ENCODE results near the gene ADPRHL1. TPM values are rescaled to one million over a fixed set of nuclear protein-coding genes. Genes with fewer than 3 reads are reported as not detected.

ADPRHL1 gene
- total RNA-seq, 1 donor from 2014 or later, result 3.1 TPM

DNA sequence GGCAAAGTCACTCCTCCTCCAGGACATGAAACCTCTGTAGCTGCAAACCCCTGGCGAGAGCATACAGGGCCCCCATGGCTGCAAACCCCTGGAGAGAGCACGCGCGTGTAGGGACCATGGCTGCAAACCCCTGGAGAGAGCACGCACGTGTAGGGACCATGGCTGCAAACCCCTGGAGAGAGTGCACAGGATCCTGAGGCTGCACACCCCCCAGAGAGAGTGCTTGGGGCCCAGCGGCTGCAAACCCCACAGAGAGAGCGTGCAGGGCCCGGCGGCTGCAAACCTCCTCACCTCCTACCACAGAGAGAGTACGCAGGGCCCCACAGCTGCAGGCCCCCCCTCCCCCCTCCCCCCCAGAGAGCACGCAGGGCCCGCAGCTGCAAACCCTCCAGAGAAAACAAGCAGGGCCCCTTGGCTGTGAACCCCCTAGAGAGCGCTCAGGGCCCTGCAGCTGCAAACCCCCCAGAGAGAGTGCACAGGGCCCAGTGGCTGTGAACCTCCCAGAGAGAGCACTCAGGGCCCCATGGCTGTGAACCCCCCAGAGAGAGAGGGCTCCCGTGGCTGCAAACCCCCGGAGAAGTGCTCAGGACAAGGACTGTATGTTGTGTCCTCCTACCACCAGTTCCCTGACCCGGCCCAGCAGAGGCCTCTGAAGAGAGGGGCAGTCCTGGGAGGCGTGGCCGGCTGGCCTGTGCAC is 7.3 kb downstream of the ADPRHL1 start:
- FAIRE-seq, result no peak
- H3K4me2 ChIP-seq (ENCODE audit: low read length), result no peak overlapping the region

DNA sequence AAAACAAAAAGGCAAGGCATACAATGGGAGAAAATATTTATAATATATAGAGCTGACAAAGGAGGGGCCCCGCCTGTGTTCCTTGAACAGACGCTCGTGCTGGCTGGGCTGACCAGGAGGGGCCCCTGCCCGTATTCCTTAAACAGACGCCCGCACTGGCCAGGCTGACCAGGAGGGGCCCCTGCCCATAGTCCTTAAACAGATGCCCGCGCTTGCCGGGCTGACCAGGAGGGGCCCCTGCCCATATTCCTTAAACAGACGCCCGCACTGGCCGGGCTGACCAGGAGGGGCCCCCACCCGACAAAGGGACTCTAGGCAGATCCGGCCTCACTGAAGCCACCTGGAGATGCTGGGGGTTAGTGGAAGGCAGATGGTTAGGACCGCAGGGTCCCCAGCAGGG is 9.3 kb downstream of the ADPRHL1 start:
- FAIRE-seq, result no peak
- H3K9me3 ChIP-seq (ENCODE audit: insufficient read depth, low read depth, low read length), result peaks cover 6% of the 10 kb centered on the region
- no peak overlapping the region for H3K27ac Mint-ChIP-seq (ENCODE audit: unreplicated experiment)

More for the DNA sequence above, 7.3 kb downstream of the ADPRHL1 start:
- Mint-ChIP-seq H3K36me3 (ENCODE audit: low read depth, unreplicated experiment) (peaks cover 22% of the 10 kb centered on the region), H3K9me3 (ENCODE audit: unreplicated experiment) (peaks cover 2% of the 10 kb centered on the region), H3K4me3 (ENCODE audit: unreplicated experiment) (no peak overlapping the region), H3K27ac (ENCODE audit: unreplicated experiment) (no peak overlapping the region), H3K27me3 (ENCODE audit: low read depth, unreplicated experiment) (no peaks in the 10 kb centered on the region), H3K4me1 (ENCODE audit: low read depth, unreplicated experiment) (peaks cover 7% of the 10 kb centered on the region)
- TF ChIP-seq CTCF (IDR thresholded peaks at IDR 0.05; ENCODE audit: insufficient read depth, low read depth, low read length) (no peak), EZH2 (IDR thresholded peaks at IDR 0.05; ENCODE audit: insufficient read depth, low read length) (no peak)
- H3K9ac ChIP-seq (ENCODE audit: low read length), result no peak overlapping the region
- DNase-seq (ENCODE audit: low read depth), result no peak
- no peaks in the 10 kb centered on the region for H3K79me2 ChIP-seq (ENCODE audit: insufficient read depth, low read length)
- peaks cover 6% of the 10 kb centered on the region for H3K9me3 ChIP-seq (ENCODE audit: insufficient read depth, low read depth, low read length)
- no peaks in the 10 kb centered on the region for H3K4me1 ChIP-seq (ENCODE audit: insufficient read depth, low read length)
- H3K27ac ChIP-seq (ENCODE audit: low read depth, low read length), result no peak overlapping the region
- peaks cover 8% of the 10 kb centered on the region for H4K20me1 ChIP-seq (ENCODE audit: insufficient read depth, low read length)
- no peak overlapping the region for H2AFZ ChIP-seq (ENCODE audit: low read depth, low read length)
- H3K36me3 ChIP-seq (ENCODE audit: insufficient read depth, low read length), result no peaks in the 10 kb centered on the region
- H3K27me3 ChIP-seq (ENCODE audit: insufficient read depth, low read length), result no peaks in the 10 kb centered on the region
- H3K4me3 ChIP-seq (ENCODE audit: insufficient read depth, low read depth, low read length), result no peak overlapping the region

More for the DNA sequence above, 9.3 kb downstream of the ADPRHL1 start:
- Histone ChIP-seq H3K4me1 (ENCODE audit: insufficient read depth, low read length) (no peaks in the 10 kb centered on the region), H3K27me3 (ENCODE audit: insufficient read depth, low read length) (no peaks in the 10 kb centered on the region), H3K79me2 (ENCODE audit: insufficient read depth, low read length) (no peaks in the 10 kb centered on the region), H2AFZ (ENCODE audit: low read depth, low read length) (no peak overlapping the region), H3K36me3 (ENCODE audit: insufficient read depth, low read length) (no peaks in the 10 kb centered on the region), H3K4me2 (ENCODE audit: low read length) (no peak overlapping the region), H3K27ac (ENCODE audit: low read depth, low read length) (no peak overlapping the region), H3K9ac (ENCODE audit: low read length) (no peak overlapping the region), H3K4me3 (ENCODE audit: insufficient read depth, low read depth, low read length) (no peak overlapping the region), H4K20me1 (ENCODE audit: insufficient read depth, low read length) (peaks cover 8% of the 10 kb centered on the region)
- DNase-seq (ENCODE audit: low read depth), result no peak
- Mint-ChIP-seq H3K4me3 (ENCODE audit: unreplicated experiment) (no peak overlapping the region), H3K9me3 (ENCODE audit: unreplicated experiment) (peaks cover 2% of the 10 kb centered on the region), H3K36me3 (ENCODE audit: low read depth, unreplicated experiment) (peaks cover 29% of the 10 kb centered on the region), H3K27me3 (ENCODE audit: low read depth, unreplicated experiment) (no peaks in the 10 kb centered on the region), H3K4me1 (ENCODE audit: low read depth, unreplicated experiment) (peaks cover 5% of the 10 kb centered on the region)
- TF ChIP-seq CTCF (IDR thresholded peaks at IDR 0.05; ENCODE audit: insufficient read depth, low read depth, low read length), result no peak
- no peak for TF ChIP-seq EZH2 (IDR thresholded peaks at IDR 0.05; ENCODE audit: insufficient read depth, low read length)
